ENCODE measurements around the gene GALNT15.

Gene GALNT15

GRCh38 chr3:16254916-16255315 lies 80.4 kb downstream of the GALNT15 start:
- no peak for DNase-seq (ENCODE audit: low read depth)

DNA sequence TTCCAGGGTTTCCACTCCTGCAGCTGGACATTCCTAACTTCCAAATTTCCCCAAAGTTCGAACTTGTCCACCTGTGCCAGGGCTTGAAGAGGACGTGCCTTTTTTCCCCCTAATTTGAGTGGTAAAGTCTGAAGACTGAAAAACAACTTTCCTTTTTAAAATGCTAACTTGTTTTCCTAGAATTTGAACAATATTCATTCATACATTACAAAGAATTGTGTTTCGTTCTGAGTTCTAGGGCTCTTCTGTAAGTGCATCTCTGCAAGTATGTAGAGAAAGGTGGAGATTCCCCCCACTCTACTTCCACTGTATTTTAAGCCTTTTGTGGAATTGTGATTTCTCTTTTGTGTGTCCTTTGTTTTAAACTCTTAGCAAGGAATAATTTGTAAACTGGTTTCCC lies 80.8 kb downstream of the GALNT15 start:
- no peak for DNase-seq (ENCODE audit: low read depth)

DNA sequence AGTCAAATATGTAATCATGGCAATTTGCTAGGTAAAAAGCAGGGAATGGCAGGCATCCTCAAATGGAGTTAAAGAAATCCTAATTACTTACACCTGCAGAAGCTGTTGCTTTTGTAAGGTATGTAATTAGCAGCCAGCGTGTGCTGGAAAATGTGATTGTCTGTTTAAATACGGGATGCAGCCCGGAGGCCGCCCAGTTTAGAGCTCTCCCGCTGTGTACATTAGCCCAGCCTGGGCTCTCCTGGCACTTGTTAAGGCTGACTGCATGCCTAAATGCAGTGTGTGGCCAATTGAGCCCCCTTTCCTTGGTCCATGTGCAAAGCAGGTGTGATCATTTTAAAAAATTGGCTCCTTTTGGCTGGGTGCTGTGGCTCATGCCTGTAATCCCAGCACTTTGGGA lies 81.2 kb downstream of the GALNT15 start:
- no peak for DNase-seq (ENCODE audit: low read depth)

DNA sequence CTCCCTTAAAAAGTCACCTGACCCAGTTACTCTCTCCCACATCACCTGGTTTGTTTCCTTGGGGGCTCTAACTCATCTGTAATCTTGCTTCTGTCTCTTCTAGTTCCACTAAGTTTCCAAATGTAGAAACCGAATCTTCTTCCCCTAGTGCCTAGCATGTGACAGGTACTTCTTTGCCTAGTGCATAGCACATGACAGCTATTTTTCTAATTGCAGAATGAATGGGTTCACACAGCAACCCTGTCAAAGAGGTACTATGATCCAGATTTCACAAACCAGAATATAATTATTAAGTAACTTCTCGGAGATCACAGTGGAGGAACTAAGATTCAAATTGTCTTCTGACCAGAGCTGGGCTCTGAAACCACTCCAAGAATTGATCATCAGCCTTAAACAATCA lies 82.8 kb downstream of the GALNT15 start:
- no peak for DNase-seq (ENCODE audit: low read depth)

DNA sequence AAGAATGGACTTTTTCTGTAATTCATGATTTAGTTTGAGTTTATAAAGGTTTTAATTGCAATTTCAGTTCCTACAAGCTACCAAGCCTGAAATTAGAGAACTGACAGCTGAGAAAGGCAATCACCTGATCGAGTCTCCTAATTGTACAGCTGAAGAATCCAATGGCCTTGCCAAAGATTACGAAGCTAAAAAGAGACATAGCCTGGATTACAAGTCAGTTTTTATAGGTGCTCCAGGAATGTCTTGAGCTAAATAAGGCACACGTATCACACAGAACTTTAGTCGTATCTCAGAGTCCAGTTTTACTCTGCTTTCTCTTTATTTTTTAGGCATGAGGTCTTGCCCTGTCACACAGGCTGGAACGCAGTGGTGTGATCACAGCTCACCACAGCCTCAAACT lies 83.7 kb downstream of the GALNT15 start:
- DNase-seq (ENCODE audit: low read depth), result no peak

- DNase-seq (ENCODE audit: low read depth), result no peak
Observed at GRCh38 chr3:16258866-16259265, 84.4 kb downstream of the GALNT15 start.

GRCh38 chr3:16260046-16260445 lies 85.6 kb downstream of the GALNT15 start:
- no peak for DNase-seq (ENCODE audit: low read depth)

DNA sequence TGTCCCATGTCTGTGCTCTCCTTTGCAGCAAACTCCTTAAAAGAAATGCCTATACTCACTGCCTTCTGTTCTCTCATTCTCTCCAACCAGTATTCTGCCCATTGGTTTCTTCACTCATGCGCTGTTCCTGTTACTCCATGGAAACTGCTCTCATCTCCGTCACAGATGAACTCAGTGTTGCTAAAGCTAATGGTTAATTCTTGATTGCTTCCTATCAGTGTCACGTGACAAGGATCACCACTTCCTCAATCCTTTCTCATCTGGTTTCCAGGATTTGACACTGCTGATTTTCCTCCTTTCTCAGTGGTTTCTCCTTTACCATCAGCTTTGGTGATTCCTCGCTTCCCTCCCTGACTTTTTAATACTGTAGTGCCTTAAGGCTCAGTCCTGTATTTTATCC lies 87.7 kb downstream of the GALNT15 start:
- DNase-seq (ENCODE audit: low read depth), result no peak

- DNase-seq (ENCODE audit: low read depth), result no peak
Observed at GRCh38 chr3:16264174-16264707, 89.8 kb downstream of the GALNT15 start.

GRCh38 chr3:16264708-16265454 lies 90.4 kb downstream of the GALNT15 start, which contains the start of the genes DPH3 and OXNAD1:
Gene DPH3, minus strand, starts transcription at chr3:16264943. Its CDS starts 67 bp downstream, at chr3:16264876.
Gene OXNAD1, plus strand, starts transcription at chr3:16265212. Its CDS starts 5,741 bp downstream, at chr3:16270953.
- peak; percentile 98 for DNase-seq (ENCODE audit: low read depth)

DNA sequence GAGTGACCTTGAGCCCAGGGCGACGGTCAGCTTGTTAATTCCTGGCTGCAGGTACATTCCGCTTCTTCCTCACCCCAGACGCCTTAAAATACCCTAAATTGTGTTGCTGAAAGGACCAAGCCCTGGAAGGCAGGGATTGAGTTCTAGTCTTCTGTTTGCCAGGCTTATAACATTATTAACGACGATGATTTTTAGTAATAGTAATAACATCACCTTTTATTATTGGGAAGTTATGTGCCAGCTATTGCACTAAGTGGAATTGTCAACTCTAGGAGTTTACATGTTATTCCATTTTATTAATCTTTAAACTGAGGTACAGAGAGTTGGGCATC lies 90.9 kb downstream of the GALNT15 start:
- DNase-seq (ENCODE audit: low read depth), result no peak

DNA sequence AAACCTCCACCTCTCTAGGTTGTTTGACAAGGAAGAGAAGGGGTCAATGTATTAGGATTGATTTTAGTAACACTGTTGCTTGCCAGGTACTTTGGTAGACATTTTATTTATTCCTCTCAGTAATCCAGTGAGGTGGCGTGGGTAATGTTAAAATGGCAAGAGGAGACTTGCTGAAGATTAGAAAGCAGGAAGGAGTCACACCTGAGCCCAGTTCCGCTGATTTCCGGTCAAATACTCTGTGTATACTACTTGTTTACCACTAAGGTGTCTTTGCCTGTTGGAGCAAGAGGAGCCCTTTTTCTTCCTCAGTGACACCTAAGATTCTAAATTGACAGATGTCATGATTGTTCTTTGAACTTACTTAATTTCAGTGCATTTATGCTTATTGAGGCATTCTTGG lies 92.2 kb downstream of the GALNT15 start:
- no peak for DNase-seq (ENCODE audit: low read depth)

GRCh38 chr3:16270855-16271254 lies 96.4 kb downstream of the GALNT15 start:
- DNase-seq (ENCODE audit: low read depth), result no peak

DNA sequence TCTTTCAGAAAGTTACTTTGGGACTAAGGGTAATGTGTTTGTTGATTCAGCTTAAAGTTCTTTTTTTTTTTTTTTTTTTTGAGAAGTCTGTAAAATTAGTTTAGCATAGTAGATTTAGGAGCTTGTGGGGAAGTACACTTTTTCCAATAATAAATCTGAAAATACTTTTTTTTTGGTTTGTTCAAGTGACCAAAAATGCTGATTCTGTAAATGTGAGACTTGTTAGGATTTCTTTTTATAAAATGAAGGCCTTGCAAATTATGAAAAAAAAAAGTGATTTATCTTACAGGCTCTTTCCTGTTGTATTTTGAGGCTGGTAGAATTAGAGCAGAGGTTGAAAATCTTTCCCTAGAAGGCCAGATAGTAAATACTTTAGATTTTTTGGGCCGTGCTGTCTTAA lies 98.1 kb downstream of the GALNT15 start:
- DNase-seq (ENCODE audit: low read depth), result no peak

DNA sequence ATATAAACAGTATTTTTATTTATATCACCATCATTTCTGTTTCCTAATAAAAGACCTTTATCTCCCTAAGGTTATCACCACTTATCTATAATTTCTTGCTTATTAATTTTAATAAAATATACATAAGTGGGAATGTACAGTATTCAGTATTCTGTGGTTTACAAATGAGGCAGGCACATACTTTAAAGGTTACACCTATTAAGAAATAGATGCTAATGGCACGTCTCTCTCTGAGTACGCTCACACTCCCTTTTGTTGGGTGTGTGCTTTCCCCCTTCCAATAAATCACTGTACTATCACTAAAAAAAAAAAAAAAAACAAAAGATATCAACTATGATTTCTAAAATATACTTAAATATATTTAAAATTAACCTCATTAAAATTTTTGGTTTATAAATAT lies 99.4 kb downstream of the GALNT15 start:
- DNase-seq (ENCODE audit: low read depth), result no peak

DNA sequence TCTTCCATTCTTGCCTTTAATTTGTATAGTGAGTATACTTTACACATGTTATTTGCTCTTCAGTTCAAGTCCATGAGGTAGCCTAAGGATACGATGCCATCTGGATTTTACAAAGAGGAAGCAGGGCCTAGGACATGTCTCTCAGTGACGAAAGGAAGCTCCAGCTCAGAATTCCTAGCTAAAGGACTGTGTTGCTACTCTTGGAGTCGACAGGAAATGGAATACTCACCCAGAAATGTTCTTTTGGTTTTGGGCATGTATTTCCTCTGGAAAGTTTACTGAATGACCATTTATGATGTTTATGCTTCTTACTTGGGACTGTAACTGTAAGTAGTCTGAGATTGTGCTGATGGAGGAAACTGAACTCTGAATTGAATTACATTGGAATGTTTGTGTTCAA lies 103.0 kb downstream of the GALNT15 start:
- DNase-seq (ENCODE audit: low read depth), result no peak

- no peak for DNase-seq (ENCODE audit: low read depth)
Observed at GRCh38 chr3:16279010-16279801, 104.7 kb downstream of the GALNT15 start.

- DNase-seq (ENCODE audit: low read depth), result no peak
Observed at GRCh38 chr3:16280671-16281070, 106.2 kb downstream of the GALNT15 start.

Data from CMK (cell line).